GM12878 (cell line): ENCODE measurements around the gene TMEM44. TPM values are rescaled to one million over a fixed set of nuclear protein-coding genes. Genes with fewer than 3 reads are reported as not detected.
A peak's percentile ranks its signal among the peaks of the same experiment; 100 is the strongest.

Experiments
- ATF7 ChIP-seq: fragments of 450-650 bp; IDR thresholded peaks from 2 replicates; pipeline ENCODE4 v1.6.1; 2016; ENCODE audit warnings: low read depth, mild to moderate bottlenecking
- BCL11A ChIP-seq: IDR thresholded peaks from 2 replicates; pipeline ENCODE4 v1.6.1; 2011; ENCODE audit warnings: low read depth, low read length
- CTCF ChIP-seq, 3 experiments: IDR thresholded peaks in 2 of 3; conservative IDR thresholded peaks in 1 of 3; 2 replicates each; pipeline ENCODE4 v1.5.1; 2011; ENCODE audit warnings: low read depth in 3 of 3, low read length in 3 of 3, mild to moderate bottlenecking in 3 of 3, control low read depth in 2 of 3, moderate library complexity in 2 of 3, inconsistent platforms in 1 of 3, mixed read lengths in 1 of 3; ENCODE audit not compliant: control insufficient read depth in 2 of 3, insufficient read depth in 1 of 3; ENCODE audit errors: extremely low read depth in 1 of 3
- E4F1 ChIP-seq: fragments of 450-650 bp; IDR thresholded peaks from 2 replicates; pipeline ENCODE4 v1.6.1; 2018; ENCODE audit warnings: borderline replicate concordance, mild to moderate bottlenecking; ENCODE audit not compliant: partially characterized antibody
- ETV6 ChIP-seq, 2 experiments: fragments of 450-650 bp in 1 of 2; IDR thresholded peaks in 1 of 2; conservative IDR thresholded peaks in 1 of 2; 2 replicates each; pipeline ENCODE4 v1.6.1; 2014; ENCODE audit warnings: antibody characterized with exemption in 1 of 2, borderline replicate concordance in 1 of 2, low read depth in 1 of 2, mild to moderate bottlenecking in 1 of 2, moderate library complexity in 1 of 2
- HDGF ChIP-seq: fragments of 450-650 bp; IDR thresholded peaks from 2 replicates; pipeline ENCODE4 v1.6.1; 2016; ENCODE audit warnings: antibody characterized with exemption
- JUNB ChIP-seq: IDR thresholded peaks from 2 replicates; pipeline ENCODE4 v1.6.1; 2016; ENCODE audit warnings: antibody characterized with exemption, mild to moderate bottlenecking
- KDM1A ChIP-seq: fragments of 200-600 bp; sonication (generic); IDR thresholded peaks from 2 replicates; pipeline ENCODE4 v1.6.1; 2016; ENCODE audit warnings: borderline replicate concordance
- MEF2B ChIP-seq: fragments of 450-650 bp; IDR thresholded peaks from 2 replicates; pipeline ENCODE4 v1.6.1; 2018; ENCODE audit warnings: mild to moderate bottlenecking, moderate library complexity; ENCODE audit not compliant: partially characterized antibody, poor library complexity, severe bottlenecking
- NFIC ChIP-seq: IDR thresholded peaks from 2 replicates; pipeline ENCODE4 v1.6.1; 2012; ENCODE audit warnings: low read depth, mild to moderate bottlenecking, inconsistent platforms, low read length, moderate library complexity
- NFYA ChIP-seq: IDR thresholded peaks from 2 replicates; pipeline ENCODE4 v1.6.1; 2011; ENCODE audit warnings: low read depth, mild to moderate bottlenecking, low read length, improper control_type of control experiment, borderline replicate concordance
- NKRF ChIP-seq: fragments of 450-650 bp; conservative IDR thresholded peaks from 2 replicates; pipeline ENCODE4 v1.6.1; 2017; ENCODE audit warnings: mild to moderate bottlenecking, moderate library complexity
- NRF1 ChIP-seq: conservative IDR thresholded peaks from 2 replicates; pipeline ENCODE4 v1.6.1; 2011; ENCODE audit warnings: mild to moderate bottlenecking, low read depth, low read length, improper control_type of control experiment
- PAX8 ChIP-seq: fragments of 450-650 bp; IDR thresholded peaks from 2 replicates; pipeline ENCODE4 v1.6.1; 2017; ENCODE audit warnings: mild to moderate bottlenecking, moderate library complexity
- POU2F2 ChIP-seq: IDR thresholded peaks from 3 replicates; pipeline ENCODE4 v1.6.1; 2011; ENCODE audit warnings: low read depth, mild to moderate bottlenecking, low read length, borderline replicate concordance
- RAD51 ChIP-seq: fragments of 450-650 bp; IDR thresholded peaks from 2 replicates; pipeline ENCODE4 v1.6.1; 2016; ENCODE audit warnings: moderate library complexity, mild to moderate bottlenecking, inconsistent platforms
- SPI1 ChIP-seq: IDR thresholded peaks from 2 replicates; pipeline ENCODE4 v1.6.1; 2011; ENCODE audit warnings: low read depth, mild to moderate bottlenecking, low read length, moderate library complexity, borderline replicate concordance; ENCODE audit not compliant: insufficient read depth
- SUZ12 ChIP-seq: fragments of 200-600 bp; sonication (generic); IDR thresholded peaks from one replicate; pipeline ENCODE4 v1.6.1; 2018; ENCODE audit warnings: antibody characterized with exemption, mild to moderate bottlenecking; ENCODE audit not compliant: unreplicated experiment
- TAF1 ChIP-seq: IDR thresholded peaks from 2 replicates; pipeline ENCODE4 v1.6.1; 2011; ENCODE audit warnings: mild to moderate bottlenecking, low read depth, low read length, borderline replicate concordance
- TCF7 ChIP-seq: IDR thresholded peaks from 2 replicates; pipeline ENCODE4 v1.6.1; 2014; ENCODE audit warnings: antibody characterized with exemption, borderline replicate concordance
- ZNF274 ChIP-seq: IDR thresholded peaks from one replicate; pipeline ENCODE4 v1.8.0; 2011; ENCODE audit not compliant: insufficient read length, insufficient read depth
- ZZZ3 ChIP-seq: IDR thresholded peaks from 2 replicates; pipeline ENCODE4 v1.6.1; 2011; ENCODE audit warnings: low read depth; ENCODE audit not compliant: control insufficient read depth, insufficient read length
- polyA plus RNA-seq, 11 experiments: library from polyadenylated mRNA; depleted of rRNA in 4 of 11; unstranded in 6 of 11; stranded (reverse) in 5 of 11; fragments of >200 nt; fragmentation: Nextera tagmentation in 4 of 11; fragmentation: Illumina TruSeq in 1 of 11; extraction: Ambion mirVana in 4 of 11; extraction: Trizol in 1 of 11; gene quantifications; 1 replicate in 1 of 11; 2 replicates in 10 of 11; pipeline versions ENCODE4 v1.2.1 to v1.2.3, GENCODE V29; 2011 to 2016; ENCODE audit warnings: inconsistent platforms in 2 of 11, missing spikeins in 2 of 11, low read depth in 1 of 11
- total RNA-seq, 4 experiments: library from RNA; depleted of rRNA in 3 of 4; stranded (reverse); fragments of >200 nt in 3 of 4; fragmentation: Illumina TruSeq in 1 of 4; extraction: Trizol in 1 of 4; gene quantifications; 2 replicates each; pipeline versions ENCODE4 v1.2.1 to v1.2.3, GENCODE V29; 2013 to 2021

TMEM44 gene
- total and polyA plus RNA-seq, 10 of the 15 experiments (the other 5 are each of a cell fraction or from before 2014, with no cell fraction given), result 0.57 to 8.3 (median 3.6) TPM

GRCh38 chr3:194671900-194672808 is 38.9 kb upstream of the TMEM44 start, which contains the start of gene LSG1 (continued):
- TF ChIP-seq SPI1 (0 out of 2 replicates have a peak, but pooled peaks have one; percentile 14), TCF7 (peak; percentile 80; the same call in 1 of the 2 replicates), SUZ12 (no peak), E4F1 (peak; percentile 81), CTCF (IDR thresholded peaks at IDR 0.05 in 2 of 3, conservative IDR thresholded peaks at IDR 0.05 in 1 of 3; ENCODE audit: control insufficient read depth in 2 of 3, extremely low read depth in 1 of 3, insufficient read depth in 1 of 3, low read depth in 3 of 3, low read length in 3 of 3) (no peak), HDGF (peak; percentile 17; the same call in 1 of the 2 replicates), MEF2B (no peak), JUNB (no peak), ETV6 (conservative IDR thresholded peaks at IDR 0.05 in 1 of 2, IDR thresholded peaks at IDR 0.05 in 1 of 2; ENCODE audit: borderline replicate concordance in 1 of 2, low read depth in 1 of 2) (peak in 1 of 2 experiments; percentile 55; a peak in 1 of 4 replicates), NFYA (no peak), KDM1A (no peak), NKRF (peak; percentile 98), ZZZ3 (peak; percentile 27), ZNF274 (no peak), ATF7 (peak; percentile 99), POU2F2 (peak; percentile 77; the same call in 2 of the 3 replicates), BCL11A (no peak), RAD51 (peak; percentile 58), NFIC (peak; percentile 80), TAF1 (peak; percentile 49; the same call in 1 of the 2 replicates), NRF1 (no peak), PAX8 (no peak)
